ENCODE data around the gene TMPRSS9.

DNA sequence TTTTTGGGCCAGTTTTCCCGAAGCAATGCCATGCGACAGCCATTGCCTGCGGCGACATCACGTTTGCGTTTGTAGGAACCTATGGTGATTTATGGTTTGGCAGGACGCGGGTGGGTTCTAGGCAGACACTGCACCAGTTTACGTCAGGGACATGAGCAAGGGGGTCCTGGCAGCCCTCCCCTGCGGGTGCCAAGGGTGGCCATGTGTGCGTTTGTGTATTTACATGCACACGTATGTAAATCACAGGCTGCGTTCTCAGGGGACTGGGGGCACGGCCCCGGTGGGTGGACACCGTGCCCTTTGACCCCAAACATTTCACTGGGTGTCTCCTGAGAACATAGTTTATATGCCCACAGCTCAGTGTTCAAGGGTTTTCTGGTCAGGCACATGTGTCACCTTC lies 9.4 kb upstream of the TMPRSS9 start:
- TF ChIP-seq, protein P1, sequence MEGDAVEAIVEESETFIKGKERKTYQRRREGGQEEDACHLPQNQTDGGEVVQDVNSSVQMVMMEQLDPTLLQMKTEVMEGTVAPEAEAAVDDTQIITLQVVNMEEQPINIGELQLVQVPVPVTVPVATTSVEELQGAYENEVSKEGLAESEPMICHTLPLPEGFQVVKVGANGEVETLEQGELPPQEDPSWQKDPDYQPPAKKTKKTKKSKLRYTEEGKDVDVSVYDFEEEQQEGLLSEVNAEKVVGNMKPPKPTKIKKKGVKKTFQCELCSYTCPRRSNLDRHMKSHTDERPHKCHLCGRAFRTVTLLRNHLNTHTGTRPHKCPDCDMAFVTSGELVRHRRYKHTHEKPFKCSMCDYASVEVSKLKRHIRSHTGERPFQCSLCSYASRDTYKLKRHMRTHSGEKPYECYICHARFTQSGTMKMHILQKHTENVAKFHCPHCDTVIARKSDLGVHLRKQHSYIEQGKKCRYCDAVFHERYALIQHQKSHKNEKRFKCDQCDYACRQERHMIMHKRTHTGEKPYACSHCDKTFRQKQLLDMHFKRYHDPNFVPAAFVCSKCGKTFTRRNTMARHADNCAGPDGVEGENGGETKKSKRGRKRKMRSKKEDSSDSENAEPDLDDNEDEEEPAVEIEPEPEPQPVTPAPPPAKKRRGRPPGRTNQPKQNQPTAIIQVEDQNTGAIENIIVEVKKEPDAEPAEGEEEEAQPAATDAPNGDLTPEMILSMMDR (IDR thresholded peaks at IDR 0.05; ENCODE audit: low read length) = no peak
- TF ChIP-seq EZH2 (IDR thresholded peaks at IDR 0.05; ENCODE audit: borderline replicate concordance, low read length) = no peak
